Glomerular endothelial cell (primary cell): ENCODE data around the gene LTBP3. TPM values are rescaled to one million over a fixed set of nuclear protein-coding genes. Genes with fewer than 3 reads are reported as not detected.

ENCODE experiments used
- DNase-seq: peaks from one replicate; pipeline ENCODE4 v3.0.0-alpha.2; 2011; ENCODE audit warnings: low read depth, low spot score; ENCODE audit errors: extremely low read depth
- total RNA-seq: library from RNA; depleted of rRNA; stranded (reverse); fragments of >200 nt; gene quantifications from 2 replicates; pipeline ENCODE4 v1.2.3, GENCODE V29; 2015

Gene LTBP3
- total RNA-seq, 1 donor from 2014 or later, result 131 TPM

- no peak for DNase-seq
Measured at GRCh38 chr11:65498977-65499712, 59.0 kb downstream of the LTBP3 start, which contains the start of gene MALAT1. Gene MALAT1 (plus strand): TSS chr11:65499045.

- DNase-seq, result no peak
Measured at GRCh38 chr11:65498727-65498976, 59.5 kb downstream of the LTBP3 start.

- no peak for DNase-seq
Measured at GRCh38 chr11:65498042-65498726, 60.0 kb downstream of the LTBP3 start.

GRCh38 chr11:65497141-65498041 is 60.8 kb downstream of the LTBP3 start:
- DNase-seq, result no peak

GRCh38 chr11:65496304-65497140 is 61.6 kb downstream of the LTBP3 start:
- no peak for DNase-seq

- no peak for DNase-seq
Measured at GRCh38 chr11:65493367-65494176, 64.6 kb downstream of the LTBP3 start.

GRCh38 chr11:65492637-65493366 is 65.4 kb downstream of the LTBP3 start:
- DNase-seq, result no peak

- DNase-seq, result no peak
Measured at GRCh38 chr11:65492387-65492636, 65.8 kb downstream of the LTBP3 start.

GRCh38 chr11:65491614-65492386 is 66.4 kb downstream of the LTBP3 start:
- no peak for DNase-seq

- no peak for DNase-seq
Measured at GRCh38 chr11:65491163-65491465, 67.0 kb downstream of the LTBP3 start.

GRCh38 chr11:65489706-65490320 is 68.3 kb downstream of the LTBP3 start:
- no peak for DNase-seq

- no peak for DNase-seq
Measured at GRCh38 chr11:65489035-65489705, 69.0 kb downstream of the LTBP3 start.

Other genes with a start within 250 kb of the LTBP3 start
- 48.0 and 56.5 TPM in 2 replicates for gene CDC42EP2, start 243.5 kb downstream of the LTBP3 start, total RNA-seq
- 40.9 and 52.2 TPM in 2 replicates for gene DPF2, start 224.5 kb downstream of the LTBP3 start, total RNA-seq
- gene TIGD3, start 203.6 kb downstream of the LTBP3 start, total RNA-seq, result 0.41 TPM in 1 of 2 replicates, not detected in the other
- gene SLC25A45, start 175.7 kb downstream of the LTBP3 start, total RNA-seq, result 2.0 and 3.5 TPM in 2 replicates
- gene FRMD8, start 171.7 kb downstream of the LTBP3 start, total RNA-seq, result 120 and 121 TPM in 2 replicates
- gene NEAT1, start 135.6 kb downstream of the LTBP3 start, total RNA-seq, result 125 and 425 TPM in 2 replicates
- gene MALAT1, start 59.3 kb downstream of the LTBP3 start, total RNA-seq, result 3,312 and 7,796 TPM in 2 replicates
- gene SCYL1, start 33.3 kb downstream of the LTBP3 start, total RNA-seq, result 94.4 and 104 TPM in 2 replicates
- 59.4 and 66.4 TPM in 2 replicates for gene ZNRD2, start 12.1 kb upstream of the LTBP3 start, total RNA-seq
- gene FAM89B, start 14.2 kb upstream of the LTBP3 start, total RNA-seq, result 63.6 and 90.4 TPM in 2 replicates
- 24.4 and 27.8 TPM in 2 replicates for gene EHBP1L1, start 17.7 kb upstream of the LTBP3 start, total RNA-seq
- 0.58 TPM in 1 of 2 replicates, not detected in the other for gene KCNK7, start 37.4 kb upstream of the LTBP3 start, total RNA-seq
- 100 and 181 TPM in 2 replicates for gene MAP3K11, start 55.9 kb upstream of the LTBP3 start, total RNA-seq
- 51.0 and 67.8 TPM in 2 replicates for gene PCNX3, start 57.4 kb upstream of the LTBP3 start, total RNA-seq
- gene SIPA1, start 79.7 kb upstream of the LTBP3 start, total RNA-seq, result 60.7 and 102 TPM in 2 replicates
- 89.0 and 118 TPM in 2 replicates for gene RELA, start 104.6 kb upstream of the LTBP3 start, total RNA-seq
- 38.9 and 47.5 TPM in 2 replicates for gene KAT5, start 153.9 kb upstream of the LTBP3 start, total RNA-seq
- gene RNASEH2C, start 162.4 kb upstream of the LTBP3 start, total RNA-seq, result 76.5 and 87.6 TPM in 2 replicates
- gene AP5B1, start 222.6 kb upstream of the LTBP3 start, total RNA-seq, result 15.8 and 18.8 TPM in 2 replicates
- gene OVOL1, start 228.7 kb upstream of the LTBP3 start, total RNA-seq, result not detected in 2 replicates